ENCODE measurements around the gene ZNF322. TPM values are rescaled to one million over a fixed set of nuclear protein-coding genes. Genes with fewer than 3 reads are reported as not detected.
"Not testable (repeated sequence)": the region's sequence is repeated elsewhere in the genome, so short reads cannot be mapped to it uniquely, and the experiment has no call there.

ZNF322 gene
- total RNA-seq, 1 experiment from 2014 or later = 22.5 TPM

DNA sequence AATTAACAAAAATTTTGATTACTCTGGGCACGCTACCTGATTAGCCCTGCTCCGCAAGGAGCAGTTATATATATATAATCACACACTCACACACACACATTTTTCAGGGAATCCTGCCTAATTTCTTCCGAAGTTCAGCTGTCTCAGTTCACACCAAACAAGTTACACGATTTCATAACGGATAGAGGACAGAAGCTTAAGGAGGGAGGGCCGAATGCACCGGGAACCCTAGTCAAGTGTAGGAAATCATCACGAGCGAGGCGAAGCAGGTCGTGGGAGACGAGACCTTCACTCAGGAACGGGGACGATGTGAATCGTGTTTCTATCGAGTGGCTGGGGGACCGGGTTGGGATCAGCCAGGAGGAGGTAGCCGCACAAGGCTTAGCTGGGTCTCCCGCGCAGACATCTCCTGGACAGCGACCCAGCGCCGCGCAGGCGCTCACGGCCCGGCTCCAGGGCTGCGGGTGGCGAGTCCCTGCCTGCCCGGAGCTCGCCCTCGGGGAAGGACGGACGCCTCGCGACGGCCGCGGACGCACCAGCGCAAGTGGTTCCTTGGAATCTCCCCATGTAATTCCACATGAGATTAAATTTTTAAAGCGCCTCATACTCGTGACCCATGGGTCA, 29.9 kb upstream of the ZNF322 start:
- H3K4me3 ChIP-seq (ENCODE audit: low read depth, low read length); H3K4me1 ChIP-seq; H3K27ac Mint-ChIP-seq (ENCODE audit: unreplicated experiment); H3K9me3 Mint-ChIP-seq (ENCODE audit: unreplicated experiment); H3K9me3 ChIP-seq; H3K27me3 Mint-ChIP-seq (ENCODE audit: insufficient read depth, unreplicated experiment); H3K4me1 Mint-ChIP-seq (ENCODE audit: low read depth, unreplicated experiment); CTCF ChIA-PET; POLR2A ChIA-PET; H3K4me3 Mint-ChIP-seq (ENCODE audit: unreplicated experiment); H3K36me3 ChIP-seq (ENCODE audit: control insufficient read depth, insufficient read depth, low read length); H3K36me3 Mint-ChIP-seq (ENCODE audit: insufficient read depth, unreplicated experiment); BruUV-seq (replicated peaks); intact Hi-C loops (cut with micrococcal nuclease; ENCODE audit: unreplicated experiment); H3K27me3 ChIP-seq (replicated peaks; ENCODE audit: control insufficient read depth, insufficient read depth, low read length); DNase-seq: not testable (repeated sequence)

DNA sequence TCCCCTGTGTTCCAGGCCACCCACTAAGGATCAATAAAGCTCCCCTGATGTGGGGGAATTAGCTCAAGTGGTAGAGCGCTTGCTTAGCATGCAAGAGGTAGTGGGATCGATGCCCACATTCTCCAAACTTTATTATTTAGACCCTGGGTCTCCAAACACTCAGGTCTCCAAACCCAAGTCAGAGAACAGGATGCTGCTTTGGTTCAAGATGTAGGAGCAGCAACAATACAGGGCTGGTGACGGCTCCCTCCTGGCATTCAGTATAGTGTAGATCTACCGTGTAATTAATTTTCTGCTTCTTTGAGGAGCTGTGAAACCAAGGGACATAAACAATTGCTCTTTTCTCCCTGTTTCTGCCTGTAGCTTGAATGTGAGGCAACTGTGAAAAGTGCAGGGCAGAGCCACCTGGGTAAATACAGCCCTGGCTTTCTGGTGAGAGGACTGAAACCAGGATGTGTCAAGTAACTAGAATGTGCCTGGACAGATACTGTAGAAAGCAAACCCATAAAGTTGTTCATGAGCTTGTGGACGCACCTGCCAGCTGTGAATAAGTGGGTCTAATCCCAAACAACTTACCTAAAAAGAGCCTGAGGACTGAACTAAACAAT, 23.0 kb upstream of the ZNF322 start:
- POLR2A ChIA-PET; intact Hi-C loops (cut with micrococcal nuclease; ENCODE audit: unreplicated experiment); H3K4me3 Mint-ChIP-seq (ENCODE audit: unreplicated experiment); DNase-seq; H3K9me3 Mint-ChIP-seq (ENCODE audit: unreplicated experiment); BruUV-seq (replicated peaks); H3K9me3 ChIP-seq; H3K36me3 Mint-ChIP-seq (ENCODE audit: insufficient read depth, unreplicated experiment); CTCF ChIA-PET; H3K4me1 Mint-ChIP-seq (ENCODE audit: low read depth, unreplicated experiment); H3K36me3 ChIP-seq (ENCODE audit: control insufficient read depth, insufficient read depth, low read length); H3K27me3 ChIP-seq (replicated peaks; ENCODE audit: control insufficient read depth, insufficient read depth, low read length); H3K4me3 ChIP-seq (ENCODE audit: low read depth, low read length); H3K4me1 ChIP-seq; H3K27me3 Mint-ChIP-seq (ENCODE audit: insufficient read depth, unreplicated experiment); H3K27ac Mint-ChIP-seq (ENCODE audit: unreplicated experiment): not testable (repeated sequence)

DNA sequence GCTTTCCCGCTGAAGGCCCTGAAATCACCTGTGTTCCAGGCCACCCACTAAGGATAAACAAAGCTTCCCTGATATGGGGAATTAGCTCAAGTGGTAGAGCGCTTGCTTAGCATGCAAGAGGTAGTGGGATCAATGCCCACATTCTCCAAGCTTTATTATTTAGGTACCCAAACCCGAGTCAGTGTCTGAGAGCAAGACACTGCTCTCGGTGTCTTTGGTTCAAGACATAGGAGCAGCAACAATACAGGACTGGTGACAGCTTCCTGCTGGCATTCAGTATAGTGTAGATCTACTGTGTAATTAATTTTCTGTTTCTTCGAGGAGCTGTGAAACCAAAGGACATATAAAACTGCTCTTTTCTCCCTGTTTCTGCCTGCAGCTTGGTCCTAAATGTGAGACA, 13.7 kb upstream of the ZNF322 start:
- H3K27me3 ChIP-seq (replicated peaks; ENCODE audit: control insufficient read depth, insufficient read depth, low read length); H3K27me3 Mint-ChIP-seq (ENCODE audit: insufficient read depth, unreplicated experiment); H3K4me1 ChIP-seq; H3K4me1 Mint-ChIP-seq (ENCODE audit: low read depth, unreplicated experiment); BruUV-seq (replicated peaks); H3K9me3 Mint-ChIP-seq (ENCODE audit: unreplicated experiment); POLR2A ChIA-PET; DNase-seq; H3K36me3 ChIP-seq (ENCODE audit: control insufficient read depth, insufficient read depth, low read length); H3K9me3 ChIP-seq; H3K4me3 ChIP-seq (ENCODE audit: low read depth, low read length); H3K4me3 Mint-ChIP-seq (ENCODE audit: unreplicated experiment); H3K36me3 Mint-ChIP-seq (ENCODE audit: insufficient read depth, unreplicated experiment); H3K27ac Mint-ChIP-seq (ENCODE audit: unreplicated experiment); intact Hi-C loops (cut with micrococcal nuclease; ENCODE audit: unreplicated experiment); CTCF ChIA-PET: not testable (repeated sequence)

DNA sequence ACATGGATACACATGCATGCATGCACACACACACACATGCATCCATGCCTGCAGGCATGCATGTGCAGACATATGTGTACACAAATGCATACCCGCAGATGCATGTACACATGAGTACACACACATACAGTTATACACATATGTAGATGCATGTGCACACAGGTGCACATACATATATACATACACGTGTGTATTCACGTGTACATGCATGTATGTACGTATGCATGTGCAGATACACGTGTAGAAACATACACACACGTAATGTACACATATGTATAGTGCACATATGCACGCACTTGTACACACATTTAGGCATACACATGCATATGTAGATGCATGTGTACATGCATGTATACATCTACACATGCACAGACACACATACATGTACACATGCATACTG, 11.0 kb upstream of the ZNF322 start:
- H3K4me3 Mint-ChIP-seq (ENCODE audit: unreplicated experiment); H3K36me3 Mint-ChIP-seq (ENCODE audit: insufficient read depth, unreplicated experiment); DNase-seq; H3K4me3 ChIP-seq (ENCODE audit: low read depth, low read length); BruUV-seq (replicated peaks); H3K27ac Mint-ChIP-seq (ENCODE audit: unreplicated experiment); POLR2A ChIA-PET; H3K27me3 Mint-ChIP-seq (ENCODE audit: insufficient read depth, unreplicated experiment); intact Hi-C loops (cut with micrococcal nuclease; ENCODE audit: unreplicated experiment); H3K4me1 Mint-ChIP-seq (ENCODE audit: low read depth, unreplicated experiment); H3K4me1 ChIP-seq; CTCF ChIA-PET; H3K27me3 ChIP-seq (replicated peaks; ENCODE audit: control insufficient read depth, insufficient read depth, low read length); H3K9me3 ChIP-seq; H3K36me3 ChIP-seq (ENCODE audit: control insufficient read depth, insufficient read depth, low read length): not testable (repeated sequence)
- H3K9me3 Mint-ChIP-seq (ENCODE audit: unreplicated experiment) = peaks cover 12% of the 10 kb centered on the region

DNA sequence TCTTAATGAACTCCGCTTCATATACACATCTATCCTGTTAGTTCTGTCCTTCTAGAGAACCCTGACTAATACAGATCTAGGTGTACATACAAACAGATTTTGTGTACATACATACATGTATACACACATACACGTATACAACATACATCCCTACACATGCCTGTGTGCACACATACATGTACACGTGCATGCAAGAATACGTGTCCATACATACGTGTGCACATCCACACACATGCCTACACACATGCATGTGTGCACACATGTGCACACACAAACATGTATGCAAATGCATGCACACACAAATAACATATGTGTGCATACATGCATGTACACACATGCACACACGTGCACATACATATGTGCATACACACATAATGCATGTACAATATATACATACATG, 10.5 kb upstream of the ZNF322 start:
- H3K27me3 ChIP-seq (replicated peaks; ENCODE audit: control insufficient read depth, insufficient read depth, low read length); H3K36me3 Mint-ChIP-seq (ENCODE audit: insufficient read depth, unreplicated experiment); H3K27ac Mint-ChIP-seq (ENCODE audit: unreplicated experiment); H3K4me1 Mint-ChIP-seq (ENCODE audit: low read depth, unreplicated experiment); H3K36me3 ChIP-seq (ENCODE audit: control insufficient read depth, insufficient read depth, low read length); H3K4me3 ChIP-seq (ENCODE audit: low read depth, low read length); intact Hi-C loops (cut with micrococcal nuclease; ENCODE audit: unreplicated experiment); POLR2A ChIA-PET; CTCF ChIA-PET; H3K9me3 ChIP-seq; BruUV-seq (replicated peaks); H3K27me3 Mint-ChIP-seq (ENCODE audit: insufficient read depth, unreplicated experiment); H3K4me1 ChIP-seq; H3K4me3 Mint-ChIP-seq (ENCODE audit: unreplicated experiment); DNase-seq: not testable (repeated sequence)
- peaks cover 12% of the 10 kb centered on the region for H3K9me3 Mint-ChIP-seq (ENCODE audit: unreplicated experiment)
